HG03025 (cell line): ENCODE results near the gene MADCAM1.

Experiments
- ATAC-seq: cut with Tn5 transposase; IDR thresholded peaks from one replicate; pipeline ENCODE4 v1.9.1; 2021; ENCODE audit warnings: mild to moderate bottlenecking, moderate library complexity; ENCODE audit not compliant: unreplicated experiment, low FRiP score

The MADCAM1 gene

GRCh38 chr19:547836-548720, 51.8 kb downstream of the MADCAM1 start:
- ATAC-seq: no peak

- ATAC-seq: no peak
Measured at GRCh38 chr19:548886-549830, 52.9 kb downstream of the MADCAM1 start.

GRCh38 chr19:554817-555216, 58.5 kb downstream of the MADCAM1 start:
- no peak for ATAC-seq
